ENCODE data around the gene IL1RN.

The IL1RN gene

GRCh38 chr2:113157897-113158753 is 30.7 kb downstream of the IL1RN start:
- TF ChIP-seq CTCF (IDR thresholded peaks at IDR 0.05; ENCODE audit: low read depth, low read length, missing control alignments) = no peak
- H3K4me3 ChIP-seq (ENCODE audit: low read depth, low read length) = peak overlapping the region; percentile 75
- no peak for DNase-seq (ENCODE audit: low read depth)

GRCh38 chr2:113158884-113159553 is 31.6 kb downstream of the IL1RN start:
- H3K4me3 ChIP-seq (ENCODE audit: low read depth, low read length) = no peak overlapping the region
- DNase-seq (ENCODE audit: low read depth) = no peak
- no peak for TF ChIP-seq CTCF (IDR thresholded peaks at IDR 0.05; ENCODE audit: low read depth, low read length, missing control alignments)

- TF ChIP-seq CTCF (IDR thresholded peaks at IDR 0.05; ENCODE audit: low read depth, low read length, missing control alignments) = no peak
- H3K4me3 ChIP-seq (ENCODE audit: low read depth, low read length) = no peak overlapping the region
- DNase-seq (ENCODE audit: low read depth) = no peak
Measured at GRCh38 chr2:113160248-113160647, 32.9 kb downstream of the IL1RN start.

GRCh38 chr2:113160962-113161361 is 33.6 kb downstream of the IL1RN start:
- no peak for TF ChIP-seq CTCF (IDR thresholded peaks at IDR 0.05; ENCODE audit: low read depth, low read length, missing control alignments)
- no peak overlapping the region for H3K4me3 ChIP-seq (ENCODE audit: low read depth, low read length)
- no peak for DNase-seq (ENCODE audit: low read depth)

- no peak for DNase-seq (ENCODE audit: low read depth)
- no peak for TF ChIP-seq CTCF (IDR thresholded peaks at IDR 0.05; ENCODE audit: low read depth, low read length, missing control alignments)
- H3K4me3 ChIP-seq (ENCODE audit: low read depth, low read length) = no peak overlapping the region
Measured at GRCh38 chr2:113162173-113162572, 34.8 kb downstream of the IL1RN start.

- no peak for TF ChIP-seq CTCF (IDR thresholded peaks at IDR 0.05; ENCODE audit: low read depth, low read length, missing control alignments)
- H3K4me3 ChIP-seq (ENCODE audit: low read depth, low read length) = no peak overlapping the region
- DNase-seq (ENCODE audit: low read depth) = no peak
Measured at GRCh38 chr2:113162869-113163268, 35.5 kb downstream of the IL1RN start.
